ENCODE measurements around the gene ZDHHC14. TPM values are rescaled to one million over a fixed set of nuclear protein-coding genes. Genes with fewer than 3 reads are reported as not detected.

ZDHHC14 gene
- total RNA-seq, 1 experiment from 2014 or later: 17.3 TPM

- H3K27me3 Mint-ChIP-seq (ENCODE audit: unreplicated experiment): no peaks in the 10 kb centered on the region
- H3K9me3 Mint-ChIP-seq (ENCODE audit: low read depth, unreplicated experiment): no peaks in the 10 kb centered on the region
- BruUV-seq (replicated peaks): no TSS peak
- DNase-seq: no peak
- intact Hi-C loops (cut with micrococcal nuclease; ENCODE audit: unreplicated experiment): no loop called here
- no peak overlapping the region for H3K27ac Mint-ChIP-seq (ENCODE audit: unreplicated experiment)
- CTCF ChIA-PET: no interaction called here
- TF ChIP-seq CTCF (IDR thresholded peaks at IDR 0.05; ENCODE audit: unreplicated experiment): no peak
- no peak overlapping the region for H3K4me3 Mint-ChIP-seq (ENCODE audit: low read depth, unreplicated experiment)
- peaks cover 4% of the 10 kb centered on the region for H3K36me3 Mint-ChIP-seq (ENCODE audit: insufficient read depth, unreplicated experiment)
- H3K4me1 Mint-ChIP-seq (ENCODE audit: low read depth, unreplicated experiment): no peaks in the 10 kb centered on the region
Measured at GRCh38 chr6:157374889-157375443, 6.0 kb upstream of the ZDHHC14 start.

GRCh38 chr6:157376241-157376640, 4.7 kb upstream of the ZDHHC14 start:
- H3K4me1 Mint-ChIP-seq (ENCODE audit: low read depth, unreplicated experiment): no peaks in the 10 kb centered on the region
- CTCF ChIA-PET: no interaction called here
- no peak overlapping the region for H3K27ac Mint-ChIP-seq (ENCODE audit: unreplicated experiment)
- no peak for TF ChIP-seq CTCF (IDR thresholded peaks at IDR 0.05; ENCODE audit: unreplicated experiment)
- no peak for DNase-seq
- peaks cover 13% of the 10 kb centered on the region for H3K36me3 Mint-ChIP-seq (ENCODE audit: insufficient read depth, unreplicated experiment)
- no peaks in the 10 kb centered on the region for H3K9me3 Mint-ChIP-seq (ENCODE audit: low read depth, unreplicated experiment)
- no peak overlapping the region for H3K4me3 Mint-ChIP-seq (ENCODE audit: low read depth, unreplicated experiment)
- H3K27me3 Mint-ChIP-seq (ENCODE audit: unreplicated experiment): no peaks in the 10 kb centered on the region
- no TSS peak for BruUV-seq (replicated peaks)
- intact Hi-C loops (cut with micrococcal nuclease; ENCODE audit: unreplicated experiment): no loop called here

GRCh38 chr6:157376706-157377230, 4.2 kb upstream of the ZDHHC14 start:
- Mint-ChIP-seq H3K4me3 (ENCODE audit: low read depth, unreplicated experiment) (no peak overlapping the region), H3K4me1 (ENCODE audit: low read depth, unreplicated experiment) (no peaks in the 10 kb centered on the region), H3K9me3 (ENCODE audit: low read depth, unreplicated experiment) (no peaks in the 10 kb centered on the region), H3K27ac (ENCODE audit: unreplicated experiment) (no peak overlapping the region), H3K27me3 (ENCODE audit: unreplicated experiment) (no peaks in the 10 kb centered on the region), H3K36me3 (ENCODE audit: insufficient read depth, unreplicated experiment) (peaks cover 13% of the 10 kb centered on the region)
- no peak for TF ChIP-seq CTCF (IDR thresholded peaks at IDR 0.05; ENCODE audit: unreplicated experiment)
- CTCF ChIA-PET: no interaction called here
- DNase-seq: no peak
- intact Hi-C loops (cut with micrococcal nuclease; ENCODE audit: unreplicated experiment): no loop called here
- BruUV-seq (replicated peaks): no TSS peak

- Mint-ChIP-seq H3K27ac (ENCODE audit: unreplicated experiment) (peak overlapping the region; percentile 69), H3K4me1 (ENCODE audit: low read depth, unreplicated experiment) (peaks cover 20% of the 10 kb centered on the region), H3K4me3 (ENCODE audit: low read depth, unreplicated experiment) (peak overlapping the region; percentile 80), H3K27me3 (ENCODE audit: unreplicated experiment) (no peaks in the 10 kb centered on the region), H3K9me3 (ENCODE audit: low read depth, unreplicated experiment) (no peaks in the 10 kb centered on the region), H3K36me3 (ENCODE audit: insufficient read depth, unreplicated experiment) (peaks cover 29% of the 10 kb centered on the region)
- TF ChIP-seq CTCF (IDR thresholded peaks at IDR 0.05; ENCODE audit: unreplicated experiment): no peak
- CTCF ChIA-PET: interaction anchor here (0.6 to 1.1 kb wide), 2 partner anchors 151 to 199 kb away, joined by 3 to 5 read pairs; no protein-coding TSS in a partner anchor
- DNase-seq: peak; percentile 83
- BruUV-seq (replicated peaks): TSS peak; percentile 48
- intact Hi-C loops (cut with micrococcal nuclease; ENCODE audit: unreplicated experiment): loop anchor here (5.0 kb wide), 2 partner anchors 58 to 157 kb away; partner anchors contain the start of gene TMEM242
Measured at GRCh38 chr6:157379656-157380457, 1.1 kb upstream of the ZDHHC14 start.

All from Calu3 (cell line).